HEK293 (cell line): ENCODE data around the gene SPRN.

Experiments used
- BCL11B ChIP-seq: fragments of 450-650 bp; formaldehyde crosslinking; IDR thresholded peaks from 2 replicates; pipeline ENCODE4 v1.5.1; 2016; ENCODE audit warnings: low read depth, missing biosample characterization, missing genetic modification characterization
- CTCF ChIP-seq: fragments of 450-650 bp; formaldehyde crosslinking; IDR thresholded peaks from 2 replicates; pipeline ENCODE4 v1.5.1; 2016; ENCODE audit warnings: missing biosample characterization, missing genetic modification characterization
- KLF9 ChIP-seq: fragments of 450-650 bp; formaldehyde crosslinking; IDR thresholded peaks from 2 replicates; pipeline ENCODE4 v1.5.1; 2016; ENCODE audit warnings: missing biosample characterization, missing genetic modification characterization, low read depth
- ZFHX2 ChIP-seq: fragments of 450-650 bp; formaldehyde crosslinking; conservative IDR thresholded peaks from 2 replicates; pipeline ENCODE4 v1.5.1; 2016; ENCODE audit warnings: missing biosample characterization, missing genetic modification characterization
- ZNF585B ChIP-seq: fragments of 450-650 bp; formaldehyde crosslinking; IDR thresholded peaks from 2 replicates; pipeline ENCODE4 v1.5.1; 2016; ENCODE audit warnings: missing biosample characterization, missing genetic modification characterization
- ZNF664 ChIP-seq: fragments of 450-650 bp; formaldehyde crosslinking; IDR thresholded peaks from 2 replicates; pipeline ENCODE4 v1.5.1; 2016; ENCODE audit warnings: missing biosample characterization, missing genetic modification characterization
- TF ChIP-seq, protein P1 (sequence below): fragments of 450-650 bp; formaldehyde crosslinking; IDR thresholded peaks from 2 replicates; pipeline ENCODE4 v1.5.1; 2016; ENCODE audit warnings: missing biosample characterization, missing genetic modification characterization
- TF ChIP-seq, protein P2 (sequence below): fragments of 450-650 bp; formaldehyde crosslinking; IDR thresholded peaks from 2 replicates; pipeline ENCODE4 v1.5.1; 2016; ENCODE audit warnings: missing biosample characterization, missing genetic modification characterization

DNA sequence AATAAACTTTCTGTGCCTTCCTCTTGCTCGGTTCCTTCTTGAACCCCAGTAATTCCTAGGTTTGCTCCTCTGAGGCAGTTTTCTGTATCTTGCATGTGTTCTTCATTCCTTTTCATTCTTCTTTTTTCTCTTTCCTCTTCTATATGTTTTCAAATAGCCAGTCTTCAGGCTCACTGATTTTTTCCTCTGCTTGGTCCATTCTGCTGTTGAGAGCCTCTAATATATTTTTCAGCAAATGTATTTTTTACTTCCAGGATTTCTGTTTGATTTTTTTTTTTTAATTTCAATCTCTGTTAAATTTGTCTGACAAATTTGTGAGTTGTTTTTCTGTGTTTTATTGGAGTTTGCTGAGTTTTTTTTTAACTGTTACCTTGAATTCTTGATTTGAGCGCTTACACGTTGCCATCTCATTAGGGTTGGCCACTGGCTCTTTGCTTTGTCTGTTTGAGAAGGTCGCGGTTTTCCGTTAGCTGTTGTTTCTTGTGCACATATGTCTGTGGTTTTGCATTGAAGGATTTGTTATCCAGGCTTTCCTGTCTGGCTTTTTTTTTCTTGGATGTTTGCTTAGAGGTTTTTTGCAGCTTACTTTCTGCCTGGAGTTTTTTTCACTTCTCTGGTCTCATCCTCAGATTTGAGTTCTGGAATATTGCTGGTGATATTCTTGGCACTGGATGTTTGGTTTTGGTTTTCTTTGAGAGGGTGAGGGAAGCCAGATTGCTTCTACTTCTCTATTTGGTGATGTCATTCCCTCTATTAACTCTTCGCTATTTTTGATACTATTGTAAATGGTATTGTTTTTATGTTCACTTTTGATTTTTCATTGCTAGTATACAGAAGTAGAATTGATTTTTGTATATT is 12.7 kb downstream of the SPRN start:
- TF ChIP-seq ZFHX2, result no peak
- TF ChIP-seq CTCF (tag by site-specific recombination), result no peak
- TF ChIP-seq KLF9 (tag by site-specific recombination), result no peak
- TF ChIP-seq BCL11B (tag by site-specific recombination), result no peak
- TF ChIP-seq ZNF585B (tag by site-specific recombination), result no peak
- TF ChIP-seq, protein P1, sequence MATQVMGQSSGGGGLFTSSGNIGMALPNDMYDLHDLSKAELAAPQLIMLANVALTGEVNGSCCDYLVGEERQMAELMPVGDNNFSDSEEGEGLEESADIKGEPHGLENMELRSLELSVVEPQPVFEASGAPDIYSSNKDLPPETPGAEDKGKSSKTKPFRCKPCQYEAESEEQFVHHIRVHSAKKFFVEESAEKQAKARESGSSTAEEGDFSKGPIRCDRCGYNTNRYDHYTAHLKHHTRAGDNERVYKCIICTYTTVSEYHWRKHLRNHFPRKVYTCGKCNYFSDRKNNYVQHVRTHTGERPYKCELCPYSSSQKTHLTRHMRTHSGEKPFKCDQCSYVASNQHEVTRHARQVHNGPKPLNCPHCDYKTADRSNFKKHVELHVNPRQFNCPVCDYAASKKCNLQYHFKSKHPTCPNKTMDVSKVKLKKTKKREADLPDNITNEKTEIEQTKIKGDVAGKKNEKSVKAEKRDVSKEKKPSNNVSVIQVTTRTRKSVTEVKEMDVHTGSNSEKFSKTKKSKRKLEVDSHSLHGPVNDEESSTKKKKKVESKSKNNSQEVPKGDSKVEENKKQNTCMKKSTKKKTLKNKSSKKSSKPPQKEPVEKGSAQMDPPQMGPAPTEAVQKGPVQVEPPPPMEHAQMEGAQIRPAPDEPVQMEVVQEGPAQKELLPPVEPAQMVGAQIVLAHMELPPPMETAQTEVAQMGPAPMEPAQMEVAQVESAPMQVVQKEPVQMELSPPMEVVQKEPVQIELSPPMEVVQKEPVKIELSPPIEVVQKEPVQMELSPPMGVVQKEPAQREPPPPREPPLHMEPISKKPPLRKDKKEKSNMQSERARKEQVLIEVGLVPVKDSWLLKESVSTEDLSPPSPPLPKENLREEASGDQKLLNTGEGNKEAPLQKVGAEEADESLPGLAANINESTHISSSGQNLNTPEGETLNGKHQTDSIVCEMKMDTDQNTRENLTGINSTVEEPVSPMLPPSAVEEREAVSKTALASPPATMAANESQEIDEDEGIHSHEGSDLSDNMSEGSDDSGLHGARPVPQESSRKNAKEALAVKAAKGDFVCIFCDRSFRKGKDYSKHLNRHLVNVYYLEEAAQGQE (tag by site-specific recombination), result no peak
- no peak for TF ChIP-seq ZNF664 (tag by site-specific recombination)
- TF ChIP-seq, protein P2, sequence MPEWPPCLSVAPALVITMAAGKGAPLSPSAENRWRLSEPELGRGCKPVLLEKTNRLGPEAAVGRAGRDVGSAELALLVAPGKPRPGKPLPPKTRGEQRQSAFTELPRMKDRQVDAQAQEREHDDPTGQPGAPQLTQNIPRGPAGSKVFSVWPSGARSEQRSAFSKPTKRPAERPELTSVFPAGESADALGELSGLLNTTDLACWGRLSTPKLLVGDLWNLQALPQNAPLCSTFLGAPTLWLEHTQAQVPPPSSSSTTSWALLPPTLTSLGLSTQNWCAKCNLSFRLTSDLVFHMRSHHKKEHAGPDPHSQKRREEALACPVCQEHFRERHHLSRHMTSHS (tag by site-specific recombination), result no peak
